Measurements from ENCODE around the gene SORL1. TPM values are rescaled to one million over a fixed set of nuclear protein-coding genes. Genes with fewer than 3 reads are reported as not detected.
A peak's percentile ranks its signal among the peaks of the same experiment; 100 is the strongest.

Gene SORL1
- total RNA-seq, 1 donor from 2014 or later = 39.0 TPM

- Mint-ChIP-seq H3K36me3 (no peaks in the 10 kb centered on the region), H3K27me3 (peaks cover 16% of the 10 kb centered on the region), H3K4me1 (ENCODE audit: unreplicated experiment) (peaks cover 41% of the 10 kb centered on the region), H3K4me3 (no peak overlapping the region), H3K9me3 (no peaks in the 10 kb centered on the region), H3K27ac (no peak overlapping the region)
- no peak for TF ChIP-seq CTCF (conservative IDR thresholded peaks at IDR 0.05)
- no peak for DNase-seq (ENCODE audit: extremely low spot score, unreplicated experiment)
Measured at GRCh38 chr11:121650351-121651256, 198.5 kb downstream of the SORL1 start.

GRCh38 chr11:121651257-121651605 is 199.1 kb downstream of the SORL1 start:
- Mint-ChIP-seq H3K27ac (no peak overlapping the region), H3K4me1 (ENCODE audit: unreplicated experiment) (peaks cover 47% of the 10 kb centered on the region), H3K4me3 (no peak overlapping the region), H3K27me3 (peaks cover 16% of the 10 kb centered on the region), H3K9me3 (no peaks in the 10 kb centered on the region), H3K36me3 (no peaks in the 10 kb centered on the region)
- no peak for TF ChIP-seq CTCF (conservative IDR thresholded peaks at IDR 0.05)
- DNase-seq (ENCODE audit: extremely low spot score, unreplicated experiment) = no peak

- H3K4me3 Mint-ChIP-seq = no peak overlapping the region
- peak; percentile 77 for TF ChIP-seq CTCF (conservative IDR thresholded peaks at IDR 0.05)
Measured at GRCh38 chr11:121652971-121653370, 200.9 kb downstream of the SORL1 start.

GRCh38 chr11:121654259-121654842 is 202.2 kb downstream of the SORL1 start:
- H3K4me3 Mint-ChIP-seq = peak overlapping the region; percentile 91
- H3K27me3 Mint-ChIP-seq = peaks cover 16% of the 10 kb centered on the region
- no peak for TF ChIP-seq CTCF (conservative IDR thresholded peaks at IDR 0.05)
- peak overlapping the region; percentile 92 for H3K27ac Mint-ChIP-seq
- H3K9me3 Mint-ChIP-seq = no peaks in the 10 kb centered on the region
- DNase-seq (ENCODE audit: extremely low spot score, unreplicated experiment) = no peak
- H3K4me1 Mint-ChIP-seq (ENCODE audit: unreplicated experiment) = peaks cover 51% of the 10 kb centered on the region
- no peaks in the 10 kb centered on the region for H3K36me3 Mint-ChIP-seq

More at GRCh38 chr11:121652971-121653370, 200.9 kb downstream of the SORL1 start:
- Mint-ChIP-seq H3K4me1 (ENCODE audit: unreplicated experiment) (peaks cover 51% of the 10 kb centered on the region), H3K27me3 (peaks cover 16% of the 10 kb centered on the region), H3K27ac (peak overlapping the region; percentile 33), H3K9me3 (no peaks in the 10 kb centered on the region), H3K36me3 (no peaks in the 10 kb centered on the region)
- no peak for DNase-seq (ENCODE audit: extremely low spot score, unreplicated experiment)

- Mint-ChIP-seq H3K27me3 (peaks cover 10% of the 10 kb centered on the region), H3K36me3 (no peaks in the 10 kb centered on the region), H3K4me3 (peak overlapping the region; percentile 91), H3K4me1 (ENCODE audit: unreplicated experiment) (peaks cover 45% of the 10 kb centered on the region), H3K9me3 (no peaks in the 10 kb centered on the region), H3K27ac (peak overlapping the region; percentile 92)
- TF ChIP-seq CTCF (conservative IDR thresholded peaks at IDR 0.05) = no peak
- DNase-seq (ENCODE audit: extremely low spot score, unreplicated experiment) = no peak
Measured at GRCh38 chr11:121654843-121655536, 202.9 kb downstream of the SORL1 start.
